ENCODE measurements around the gene NPB. TPM values are rescaled to one million over a fixed set of nuclear protein-coding genes. Genes with fewer than 3 reads are reported as not detected.

Gene NPB
- total and polyA plus RNA-seq, 2 experiments from 2014 or later = 2.3 to 6.6 TPM

DNA sequence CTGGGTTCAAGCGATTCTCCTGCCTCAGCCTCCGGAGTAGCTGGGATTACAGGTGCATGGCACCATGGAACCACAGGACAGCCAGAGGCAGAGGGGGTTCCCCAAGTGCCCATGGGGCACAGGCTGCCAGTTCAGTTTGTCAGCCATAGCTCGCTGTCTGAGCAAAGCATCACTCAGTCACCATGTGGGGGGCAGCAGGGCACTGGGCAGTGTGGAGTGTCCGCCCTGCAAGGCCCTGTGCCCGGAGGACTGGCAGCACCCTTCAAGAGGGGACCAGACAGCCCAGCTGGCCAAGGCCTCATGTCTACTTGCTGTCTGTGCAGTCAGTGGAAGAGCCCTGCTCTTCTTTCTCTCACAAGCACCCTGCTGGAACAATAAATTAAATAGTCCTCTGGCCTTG lies 17.1 kb upstream of the NPB start:
- H3K36me3 ChIP-seq = peaks cover 35% of the 10 kb centered on the region
- H3K27ac ChIP-seq = no peak overlapping the region
- TF ChIP-seq, protein P1, sequence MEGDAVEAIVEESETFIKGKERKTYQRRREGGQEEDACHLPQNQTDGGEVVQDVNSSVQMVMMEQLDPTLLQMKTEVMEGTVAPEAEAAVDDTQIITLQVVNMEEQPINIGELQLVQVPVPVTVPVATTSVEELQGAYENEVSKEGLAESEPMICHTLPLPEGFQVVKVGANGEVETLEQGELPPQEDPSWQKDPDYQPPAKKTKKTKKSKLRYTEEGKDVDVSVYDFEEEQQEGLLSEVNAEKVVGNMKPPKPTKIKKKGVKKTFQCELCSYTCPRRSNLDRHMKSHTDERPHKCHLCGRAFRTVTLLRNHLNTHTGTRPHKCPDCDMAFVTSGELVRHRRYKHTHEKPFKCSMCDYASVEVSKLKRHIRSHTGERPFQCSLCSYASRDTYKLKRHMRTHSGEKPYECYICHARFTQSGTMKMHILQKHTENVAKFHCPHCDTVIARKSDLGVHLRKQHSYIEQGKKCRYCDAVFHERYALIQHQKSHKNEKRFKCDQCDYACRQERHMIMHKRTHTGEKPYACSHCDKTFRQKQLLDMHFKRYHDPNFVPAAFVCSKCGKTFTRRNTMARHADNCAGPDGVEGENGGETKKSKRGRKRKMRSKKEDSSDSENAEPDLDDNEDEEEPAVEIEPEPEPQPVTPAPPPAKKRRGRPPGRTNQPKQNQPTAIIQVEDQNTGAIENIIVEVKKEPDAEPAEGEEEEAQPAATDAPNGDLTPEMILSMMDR (IDR thresholded peaks at IDR 0.05; ENCODE audit: low read depth, low read length) = no peak

DNA sequence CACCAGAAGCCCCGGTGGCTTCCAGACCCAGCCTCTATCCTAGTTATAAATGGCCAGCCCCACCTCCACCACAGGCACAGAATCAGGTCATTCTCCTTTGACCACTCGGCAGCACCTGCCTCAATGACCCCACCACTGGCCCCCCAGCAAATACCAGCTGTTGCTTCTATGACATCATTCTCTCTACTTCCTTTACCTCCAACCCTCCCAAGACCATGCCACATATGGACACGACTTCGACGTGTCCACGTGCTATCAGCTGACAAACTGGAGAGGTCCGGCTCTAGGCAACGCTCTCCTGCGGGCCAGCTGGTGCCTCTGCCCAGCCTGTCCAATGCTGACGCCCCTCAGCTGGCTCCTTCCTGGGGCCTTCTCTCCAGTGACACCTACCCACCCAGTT lies 16.6 kb upstream of the NPB start:
- TF ChIP-seq, protein P1 (IDR thresholded peaks at IDR 0.05; ENCODE audit: low read depth, low read length) = no peak
- H3K4me1 ChIP-seq (ENCODE audit: low read depth) = peaks cover 4% of the 10 kb centered on the region
- H3K9me3 ChIP-seq (ENCODE audit: low read depth) = no peaks in the 10 kb centered on the region
- no peak overlapping the region for H3K27ac ChIP-seq
- H3K36me3 ChIP-seq = peaks cover 39% of the 10 kb centered on the region
- H3K27me3 ChIP-seq = no peaks in the 10 kb centered on the region
- H3K4me3 ChIP-seq = no peak overlapping the region
- DNase-seq (ENCODE audit: low read depth in 1 of 2, low spot score in 1 of 2) = no peak

More for the DNA sequence above, 17.1 kb upstream of the NPB start:
- no peak overlapping the region for H3K4me3 ChIP-seq
- DNase-seq (ENCODE audit: low read depth in 1 of 2, low spot score in 1 of 2) = no peak
- H3K9me3 ChIP-seq (ENCODE audit: low read depth) = no peaks in the 10 kb centered on the region
- no peaks in the 10 kb centered on the region for H3K4me1 ChIP-seq (ENCODE audit: low read depth)
- no peaks in the 10 kb centered on the region for H3K27me3 ChIP-seq

DNA sequence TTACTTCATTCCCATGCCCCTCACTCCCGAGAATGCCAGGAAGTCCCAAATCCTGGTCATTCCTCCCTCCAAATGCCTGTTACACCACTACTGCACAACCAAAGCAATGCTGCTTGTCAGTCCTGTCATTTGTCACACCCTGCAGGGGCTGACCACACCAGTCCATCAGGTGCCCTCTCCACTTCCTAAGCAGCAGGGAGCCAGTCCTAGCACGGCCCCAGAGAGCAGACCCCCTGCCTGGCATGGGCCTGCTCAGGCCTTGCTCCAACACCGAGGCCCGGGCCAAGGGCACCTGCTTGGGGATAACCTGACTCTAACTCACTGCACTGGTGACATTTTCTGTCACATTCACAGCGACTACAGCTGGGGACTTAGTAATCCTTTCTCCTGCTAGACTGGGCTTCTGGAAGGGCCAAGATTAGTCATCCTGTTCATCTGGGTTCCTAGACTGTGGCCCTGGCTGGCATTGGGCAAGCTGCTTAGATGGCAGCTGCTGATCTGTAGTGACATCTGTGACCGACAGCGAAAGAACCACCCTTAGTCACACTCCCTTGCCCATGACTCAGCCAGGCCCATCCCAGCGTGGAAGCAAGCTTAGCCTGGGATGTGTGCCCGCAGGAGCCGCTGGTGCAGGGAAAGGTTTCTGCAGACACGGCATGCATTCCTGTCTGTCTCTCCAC lies 16.0 kb upstream of the NPB start:
- peaks cover 6% of the 10 kb centered on the region for H3K4me1 ChIP-seq (ENCODE audit: low read depth)
- H3K27me3 ChIP-seq = no peaks in the 10 kb centered on the region
- H3K36me3 ChIP-seq = peaks cover 39% of the 10 kb centered on the region
- H3K4me3 ChIP-seq = no peak overlapping the region
- no peak for DNase-seq (ENCODE audit: low read depth in 1 of 2, low spot score in 1 of 2)
- TF ChIP-seq, protein P1 (IDR thresholded peaks at IDR 0.05; ENCODE audit: low read depth, low read length) = no peak
- no peak overlapping the region for H3K27ac ChIP-seq
- H3K9me3 ChIP-seq (ENCODE audit: low read depth) = no peaks in the 10 kb centered on the region

DNA sequence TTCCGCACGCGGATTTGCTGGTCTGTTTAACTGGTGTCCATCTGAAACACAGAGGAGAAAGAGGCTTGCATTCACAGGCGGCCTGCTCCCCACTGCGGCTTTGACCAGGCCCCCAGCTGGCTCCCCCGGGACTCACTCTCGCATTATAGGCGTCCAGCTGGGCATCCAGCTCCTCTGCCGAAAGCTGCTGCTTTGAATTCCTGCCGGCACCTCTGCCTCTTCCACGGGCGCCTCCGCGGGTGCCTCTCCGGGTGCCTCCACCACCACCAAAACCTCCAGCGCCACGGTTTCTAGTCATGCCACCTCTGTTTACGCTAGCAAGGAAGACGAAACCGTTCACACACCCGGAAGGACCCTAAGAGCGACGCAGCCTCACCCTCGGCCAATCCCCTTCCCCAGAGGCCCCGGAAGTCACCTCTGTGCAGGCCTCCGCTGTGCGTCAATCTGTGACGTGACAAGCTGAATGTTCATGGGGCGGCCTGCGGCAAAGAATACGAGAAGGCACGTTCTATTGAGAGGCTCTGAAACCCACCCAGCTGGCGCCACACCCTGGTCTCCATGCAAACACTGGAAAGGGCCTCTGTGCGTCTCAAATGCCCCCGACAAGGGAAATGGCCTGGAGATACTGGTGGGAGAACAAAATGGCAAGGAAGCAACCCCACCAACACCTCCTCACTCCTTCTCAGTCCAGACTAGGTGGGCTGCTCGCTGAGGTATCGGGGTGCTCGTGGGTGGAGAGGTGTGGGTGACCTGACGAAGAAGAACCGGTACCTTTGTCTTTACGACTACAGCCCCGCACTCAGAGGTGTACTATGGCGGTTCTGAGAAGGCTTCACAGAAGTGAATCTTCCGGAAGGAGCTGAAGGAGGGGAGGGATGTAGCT lies 13.7 kb upstream of the NPB start:
- no peaks in the 10 kb centered on the region for H3K27me3 ChIP-seq
- no peaks in the 10 kb centered on the region for H3K9me3 ChIP-seq (ENCODE audit: low read depth)
- H3K27ac ChIP-seq = no peak overlapping the region
- peaks cover 6% of the 10 kb centered on the region for H3K4me1 ChIP-seq (ENCODE audit: low read depth)
- no peak for DNase-seq (ENCODE audit: low read depth in 1 of 2, low spot score in 1 of 2)
- H3K36me3 ChIP-seq = peaks cover 37% of the 10 kb centered on the region
- TF ChIP-seq, protein P1 (IDR thresholded peaks at IDR 0.05; ENCODE audit: low read depth, low read length) = no peak
- H3K4me3 ChIP-seq = no peak overlapping the region

DNA sequence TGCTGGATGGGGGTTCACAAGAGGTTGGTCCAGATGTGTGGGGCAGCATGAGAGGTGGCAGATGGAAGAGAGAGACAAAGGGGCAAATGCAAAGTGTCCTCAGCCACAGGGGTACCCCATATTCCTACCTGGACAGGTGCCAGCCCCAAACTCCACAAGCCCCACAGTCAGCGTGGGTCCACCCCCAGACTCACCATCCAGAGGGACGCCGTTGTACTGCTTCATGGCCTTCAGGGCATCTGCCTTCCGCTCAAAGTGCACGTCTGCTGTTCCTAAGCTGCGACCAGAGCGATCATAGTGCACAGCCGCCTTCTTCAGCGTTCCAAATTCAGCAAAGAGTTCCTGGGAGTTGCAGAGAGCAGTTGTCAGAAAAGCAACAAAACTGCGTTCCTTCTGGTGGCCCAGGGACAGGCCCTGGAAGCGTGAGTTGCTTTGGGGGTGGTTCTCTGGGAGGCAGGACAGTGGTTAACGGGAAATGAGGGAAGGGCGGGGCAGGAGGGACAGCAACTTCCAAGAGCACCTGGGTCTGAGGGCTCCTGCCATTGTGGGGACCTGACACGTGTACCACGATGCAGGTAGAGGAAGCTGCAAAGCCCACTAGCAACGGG lies 12.9 kb upstream of the NPB start:
- Histone ChIP-seq H3K9me3 (ENCODE audit: low read depth) (no peaks in the 10 kb centered on the region), H3K27me3 (no peaks in the 10 kb centered on the region), H3K4me1 (ENCODE audit: low read depth) (peaks cover 6% of the 10 kb centered on the region), H3K27ac (no peak overlapping the region), H3K36me3 (peaks cover 37% of the 10 kb centered on the region), H3K4me3 (no peak overlapping the region)
- TF ChIP-seq, protein P1 (IDR thresholded peaks at IDR 0.05; ENCODE audit: low read depth, low read length) = no peak
- no peak for DNase-seq (ENCODE audit: low read depth in 1 of 2, low spot score in 1 of 2)

Measured in cardiac muscle cell (in vitro differentiated cells and primary cell).